Esophagus squamous epithelium (tissue), 5 donors: ENCODE results near the gene ITPK1. TPM values are rescaled to one million over a fixed set of nuclear protein-coding genes. Genes with fewer than 3 reads are reported as not detected.

Experiments
- DNase-seq: peaks from one replicate; lab custom pipeline; 2025; lab: John Stamatoyannopoulos, UW
- H3K27ac ChIP-seq, 4 donors: fragments of 200-600 bp; sonication (generic); one replicate each; pipeline ENCODE4 v1.5.1; 2016 to 2019; ENCODE audit warnings: mild to moderate bottlenecking in 1 of 4
- H3K27me3 ChIP-seq, 4 donors: fragments of 200-600 bp; sonication (generic); 1 replicate in 3 of 4; 2 replicates in 1 of 4; pipeline versions ENCODE4 v1.5.1 to v1.6.0; 2017 to 2021; ENCODE audit warnings: antibody characterized with exemption in 1 of 4
- H3K36me3 ChIP-seq, 3 donors: fragments of 200-600 bp; sonication (generic); one replicate each; pipeline ENCODE4 v1.5.1; 2016 to 2019
- H3K4me1 ChIP-seq, 3 donors: fragments of 200-600 bp; sonication (generic); one replicate each; pipeline ENCODE4 v1.5.1; 2017 to 2019
- H3K4me3 ChIP-seq, 4 donors: fragments of 200-600 bp; sonication (generic); 1 replicate in 3 of 4; 2 replicates in 1 of 4; pipeline ENCODE4 v1.5.1; 2016 to 2019; ENCODE audit warnings: mild to moderate bottlenecking in 2 of 4, moderate library complexity in 1 of 4
- H3K9me3 ChIP-seq, 3 donors: fragments of 200-600 bp; sonication (generic); one replicate each; pipeline ENCODE4 v1.5.1; 2016 to 2019
- CTCF ChIP-seq, 6 experiments: fragments of 450-650 bp in 4 of 6; fragments of 200-600 bp in 2 of 6; sonication (generic) in 2 of 6; IDR thresholded peaks; one replicate each; pipeline ENCODE4 v1.5.1; 2016 to 2019; ENCODE audit warnings: antibody characterized with exemption in 6 of 6, mild to moderate bottlenecking in 4 of 6, moderate library complexity in 4 of 6
- POLR2A ChIP-seq, 4 donors: fragments of 450-650 bp; IDR thresholded peaks; one replicate each; pipeline ENCODE4 v1.6.1; 2017; ENCODE audit warnings: antibody characterized with exemption in 4 of 4, mild to moderate bottlenecking in 4 of 4, moderate library complexity in 3 of 4
- WGBS, 2 donors: methylation state at CpG; one replicate each; pipeline ENCODE4 v1.1.5; 2018; 5-methylcytosine and 5-hydroxymethylcytosine counted together
- intact Hi-C: fragments of 100-400 bp; cut with DNase I; formaldehyde crosslinking; loops from one replicate; pipeline ENCODE4 v1.15.0; 2022
- total RNA-seq, 4 donors: library from RNA; depleted of rRNA; stranded (reverse); fragments of >200 nt; gene quantifications; one replicate each; pipeline ENCODE4 v1.1.0, GENCODE V29; 2016
- donor health status: DM: yes; HTN: yes; CAD: no.

Gene ITPK1
- total RNA-seq, 4 donors from 2014 or later, result 14.2 to 34.5 (median 25.8) TPM

- Histone ChIP-seq H3K36me3 (no peaks in the 10 kb centered on the region), H3K27ac (no peak overlapping the region), H3K4me1 (no peaks in the 10 kb centered on the region), H3K4me3 (no peak overlapping the region), H3K27me3 (peaks cover 0 to 28% (median 0%) of the 10 kb centered on the region in 4 donors), H3K9me3 (peaks cover 0 to 29% (median 14%) of the 10 kb centered on the region in 3 donors)
- no peak for DNase-seq
- WGBS, 2 donors, result 34 to 48% methylated on average over 7 of the region's 7 CpGs
- intact Hi-C loops, result no loop called here
- TF ChIP-seq POLR2A (IDR thresholded peaks at IDR 0.05) (no peak), CTCF (IDR thresholded peaks at IDR 0.05) (no peak)
These were observed 224.7 kb downstream of the ITPK1 start for GRCh38 chr14:92890830-92891588.

- no peak for DNase-seq
- intact Hi-C loops, result no loop called here
- Histone ChIP-seq H3K27me3 (peaks cover 0 to 38% (median 0%) of the 10 kb centered on the region in 4 donors), H3K4me1 (no peaks in the 10 kb centered on the region), H3K27ac (no peak overlapping the region), H3K36me3 (no peaks in the 10 kb centered on the region), H3K4me3 (no peak overlapping the region), H3K9me3 (peaks cover 0 to 20% (median 14%) of the 10 kb centered on the region in 3 donors)
- no peak for TF ChIP-seq CTCF (IDR thresholded peaks at IDR 0.05)
- TF ChIP-seq POLR2A (IDR thresholded peaks at IDR 0.05), result no peak
These were observed 226.8 kb downstream of the ITPK1 start for GRCh38 chr14:92888896-92889295.

- H3K4me3 ChIP-seq, result no peak overlapping the region
These were observed 228.6 kb downstream of the ITPK1 start for GRCh38 chr14:92887157-92887556.

More at GRCh38 chr14:92887157-92887556, 228.6 kb downstream of the ITPK1 start:
- intact Hi-C loops, result no loop called here
- H3K27ac ChIP-seq, result no peak overlapping the region
- H3K27me3 ChIP-seq, result peaks cover 0 to 41% (median 0%) of the 10 kb centered on the region in 4 donors
- DNase-seq, result no peak
- no peak for TF ChIP-seq POLR2A (IDR thresholded peaks at IDR 0.05)
- TF ChIP-seq CTCF (IDR thresholded peaks at IDR 0.05), result no peak
- 95 to 96% methylated on average over 1 of the region's 1 CpG for WGBS, 2 donors
- no peaks in the 10 kb centered on the region for H3K36me3 ChIP-seq
- peaks cover 0 to 3% (median 0%) of the 10 kb centered on the region in 3 donors for H3K9me3 ChIP-seq
- H3K4me1 ChIP-seq, result no peaks in the 10 kb centered on the region

Other genes starting within 250 kb of the ITPK1 start
- gene CHGA, start 192.8 kb downstream of the ITPK1 start, total RNA-seq, result under 1 TPM in 1 of 4 donors, not detected in 3; 0.31 TPM
- gene MOAP1, start 69.0 kb upstream of the ITPK1 start, total RNA-seq, result 10 to 100 TPM in 2 of 4 donors, 1 to 10 TPM in 2; 4.9 to 28.8 (median 11.5) TPM
- gene LYSET, start 69.4 kb upstream of the ITPK1 start, total RNA-seq, result 1 to 10 TPM; 1.4 to 6.5 (median 4.7) TPM
- gene GON7, start 91.1 kb upstream of the ITPK1 start, total RNA-seq, result 10 to 100 TPM in 3 of 4 donors, 1 to 10 TPM in 1; 9.2 to 15.2 (median 10.2) TPM
- gene UBR7, start 91.3 kb upstream of the ITPK1 start, total RNA-seq, result 10 to 100 TPM; 13.2 to 29.6 (median 19.9) TPM
- 10 to 100 TPM; 17.9 to 30.5 (median 20.9) TPM for gene BTBD7, start 217.1 kb upstream of the ITPK1 start, total RNA-seq
- not detected for gene COX8C, start 231.3 kb upstream of the ITPK1 start, total RNA-seq